ENCODE measurements around the gene CFAP74. TPM values are rescaled to one million over a fixed set of nuclear protein-coding genes. Genes with fewer than 3 reads are reported as not detected.

Gene CFAP74
- total and polyA plus RNA-seq, 9 of the 15 experiments (the other 6 are each of a cell fraction or from before 2014, with no cell fraction given) = 0.03 to 0.15 (median 0.05) TPM; not detected in 6

GRCh38 chr1:2043886-2044285 is 40.3 kb upstream of the CFAP74 start:
- H3K4me2 ChIP-seq (ENCODE audit: insufficient read depth, low read length) = no peak overlapping the region
- H3K9me3 ChIP-seq (replicated peaks; ENCODE audit: control insufficient read depth, insufficient read depth, low read depth, low read length) = no peaks in the 10 kb centered on the region
- H3K9me1 ChIP-seq (ENCODE audit: control insufficient read depth, insufficient read depth, low read length) = peaks cover 3% of the 10 kb centered on the region
- H2AFZ ChIP-seq (ENCODE audit: low read depth, low read length) = no peak overlapping the region
- peaks cover 25% of the 10 kb centered on the region for H4K20me1 ChIP-seq (replicated peaks; ENCODE audit: control insufficient read depth, insufficient read depth, low read length)
- no peak overlapping the region for H3K27ac ChIP-seq (ENCODE audit: extremely low read depth, low read depth, low read length)
- no peak overlapping the region for H3K4me3 ChIP-seq
- no peak overlapping the region for H3K9ac ChIP-seq (ENCODE audit: insufficient read depth in 1 of 2, low read depth in 2 of 2, low read length in 2 of 2)
- no peaks in the 10 kb centered on the region for H3K36me3 ChIP-seq (ENCODE audit: control insufficient read depth, insufficient read depth, low read length)
- no peaks in the 10 kb centered on the region for H3K79me2 ChIP-seq (ENCODE audit: control insufficient read depth, insufficient read depth, low read length)
- no TSS peak for BruUV-seq (replicated peaks)
- peaks cover 40 to 76% of the 10 kb centered on the region in 2 experiments; a peak in 4 of 5 replicates for H3K27me3 ChIP-seq (ENCODE audit: control insufficient read depth in 2 of 2, insufficient read depth in 2 of 2, low read length in 2 of 2)
- ATAC-seq = no peak
- CTCF ChIA-PET (ENCODE audit: low intra/inter-chr PET ratio) = interaction anchor here (3.3 to 5.4 kb wide), 2 partner anchors 84 to 100 kb away, joined by 18 to 47 read pairs; no protein-coding TSS in a partner anchor
- whole genome bisulfite sequencing (ENCODE audit: insufficient coverage, low coverage, missing lambda C conversion rate) = 56% methylated on average over 4 of the region's 4 CpGs
- in situ Hi-C loops (cut with MboI) (no loop called here), intact Hi-C loops (cut with micrococcal nuclease) (no loop called here)
- TF ChIP-seq CREB5 (CRISPR knock-in tag; IDR thresholded peaks at IDR 0.05) = no peak
- no peak for TF ChIP-seq ZNF324 (CRISPR knock-in tag; IDR thresholded peaks at IDR 0.05)
- no peak for TF ChIP-seq SPI1 (IDR thresholded peaks at IDR 0.05; ENCODE audit: borderline replicate concordance, low read depth, low read length)
- TF ChIP-seq POLR2A (conservative IDR thresholded peaks at IDR 0.05) = no peak
- TF ChIP-seq ZNF764 (CRISPR knock-in tag; IDR thresholded peaks at IDR 0.05; ENCODE audit: low read depth) = no peak
- TF ChIP-seq HMG20B (CRISPR knock-in tag; IDR thresholded peaks at IDR 0.05) = no peak
- TF ChIP-seq FOS (IDR thresholded peaks at IDR 0.05; ENCODE audit: extremely low read depth, insufficient read length) = no peak
- no peak for TF ChIP-seq HDAC3 (IDR thresholded peaks at IDR 0.05; ENCODE audit: borderline replicate concordance, partially characterized antibody)
- no peak for TF ChIP-seq SIN3A (IDR thresholded peaks at IDR 0.05; ENCODE audit: borderline replicate concordance in 2 of 2, control insufficient read depth in 1 of 2, low read depth in 2 of 2, low read length in 2 of 2)
- TF ChIP-seq ZNF696 (CRISPR knock-in tag; conservative IDR thresholded peaks at IDR 0.05) = no peak
- TF ChIP-seq ETS2 (tag; IDR thresholded peaks at IDR 0.05; ENCODE audit: borderline replicate concordance, poor library complexity, severe bottlenecking) = no peak
- TF ChIP-seq ZNF668 (CRISPR knock-in tag; IDR thresholded peaks at IDR 0.05) = no peak
- TF ChIP-seq SAP30 (IDR thresholded peaks at IDR 0.05; ENCODE audit: borderline replicate concordance, insufficient read depth, low read depth, low read length, poor library complexity, severe bottlenecking) = no peak
- TF ChIP-seq CHD1 (IDR thresholded peaks at IDR 0.05; ENCODE audit: low read length) = no peak
- no peak for TF ChIP-seq KAT8 (IDR thresholded peaks at IDR 0.05; ENCODE audit: low read depth)
- TF ChIP-seq MCM7 (IDR thresholded peaks at IDR 0.05) = no peak
- TF ChIP-seq TCF3 (CRISPR knock-in tag; IDR thresholded peaks at IDR 0.05) = no peak
- no peak for TF ChIP-seq POLR3G (IDR thresholded peaks at IDR 0.05; ENCODE audit: extremely low read depth, insufficient read length, insufficient replicate concordance)
- no peak for TF ChIP-seq BCLAF1 (IDR thresholded peaks at IDR 0.05; ENCODE audit: borderline replicate concordance in 1 of 2, control insufficient read depth in 1 of 2, low read depth in 2 of 2, low read length in 1 of 2)
- no peak for DNase-seq (ENCODE audit: extremely low read depth in 1 of 4, low spot score in 3 of 4)
- FAIRE-seq = no peak
- POLR2A ChIA-PET = interaction anchor here (0.9 to 1.5 kb wide), 5 partner anchors 9 to 48 kb away, joined by 3 to 5 read pairs (median 3); no protein-coding TSS in a partner anchor
- H3K4me1 ChIP-seq (replicated peaks in 1 of 2; ENCODE audit: control insufficient read depth in 2 of 2, insufficient read depth in 2 of 2, low read length in 2 of 2) = peaks cover 0 to 43% of the 10 kb centered on the region in 2 experiments; a peak in 2 of 5 replicates
